ENCODE measurements around the gene PRR29. TPM values are rescaled to one million over a fixed set of nuclear protein-coding genes. Genes with fewer than 3 reads are reported as not detected.

The PRR29 gene
- total RNA-seq, 1 donor from 2014 or later, result not detected

DNA sequence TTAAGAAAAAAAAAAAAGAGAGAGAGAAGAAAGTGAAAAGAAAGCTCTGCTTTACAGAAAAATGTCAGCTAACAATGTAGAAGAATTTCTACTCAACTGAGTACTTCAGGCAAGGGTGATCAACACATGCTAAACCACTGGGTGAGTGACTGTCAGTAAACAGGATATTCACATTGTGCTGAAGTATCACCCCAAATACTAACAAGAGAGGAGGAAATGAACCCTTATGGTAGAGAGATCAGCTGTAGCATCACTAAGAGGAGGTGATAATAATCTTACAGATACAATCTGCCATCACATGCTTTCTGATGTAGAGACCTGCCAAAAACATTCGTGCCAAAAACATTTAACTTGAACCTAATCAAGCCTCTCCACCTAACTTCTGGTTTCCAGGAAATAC, 53.0 kb downstream of the PRR29 start:
- Mint-ChIP-seq H3K4me1 (peaks cover 12% of the 10 kb centered on the region), H3K9me3 (no peaks in the 10 kb centered on the region), H3K27ac (no peak overlapping the region), H3K4me3 (no peak overlapping the region), H3K36me3 (ENCODE audit: low read depth) (peaks cover 27% of the 10 kb centered on the region), H3K27me3 (no peaks in the 10 kb centered on the region)
- CTCF ChIA-PET, result interaction anchor here (1.5 kb wide), 1 partner anchor 82 kb away, joined by 6 read pairs; no protein-coding TSS in a partner anchor
- intact Hi-C loops (cut with micrococcal nuclease), result no loop called here
- ATAC-seq (ENCODE audit: low read depth) (no peak), DNase-seq (no peak)
- TF ChIP-seq, protein P1, sequence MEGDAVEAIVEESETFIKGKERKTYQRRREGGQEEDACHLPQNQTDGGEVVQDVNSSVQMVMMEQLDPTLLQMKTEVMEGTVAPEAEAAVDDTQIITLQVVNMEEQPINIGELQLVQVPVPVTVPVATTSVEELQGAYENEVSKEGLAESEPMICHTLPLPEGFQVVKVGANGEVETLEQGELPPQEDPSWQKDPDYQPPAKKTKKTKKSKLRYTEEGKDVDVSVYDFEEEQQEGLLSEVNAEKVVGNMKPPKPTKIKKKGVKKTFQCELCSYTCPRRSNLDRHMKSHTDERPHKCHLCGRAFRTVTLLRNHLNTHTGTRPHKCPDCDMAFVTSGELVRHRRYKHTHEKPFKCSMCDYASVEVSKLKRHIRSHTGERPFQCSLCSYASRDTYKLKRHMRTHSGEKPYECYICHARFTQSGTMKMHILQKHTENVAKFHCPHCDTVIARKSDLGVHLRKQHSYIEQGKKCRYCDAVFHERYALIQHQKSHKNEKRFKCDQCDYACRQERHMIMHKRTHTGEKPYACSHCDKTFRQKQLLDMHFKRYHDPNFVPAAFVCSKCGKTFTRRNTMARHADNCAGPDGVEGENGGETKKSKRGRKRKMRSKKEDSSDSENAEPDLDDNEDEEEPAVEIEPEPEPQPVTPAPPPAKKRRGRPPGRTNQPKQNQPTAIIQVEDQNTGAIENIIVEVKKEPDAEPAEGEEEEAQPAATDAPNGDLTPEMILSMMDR (IDR thresholded peaks at IDR 0.05), result no peak
- POLR2A ChIA-PET, result interaction anchor here (0.9 kb wide), 1 partner anchor 34 kb away, joined by 4 read pairs; no protein-coding TSS in a partner anchor

DNA sequence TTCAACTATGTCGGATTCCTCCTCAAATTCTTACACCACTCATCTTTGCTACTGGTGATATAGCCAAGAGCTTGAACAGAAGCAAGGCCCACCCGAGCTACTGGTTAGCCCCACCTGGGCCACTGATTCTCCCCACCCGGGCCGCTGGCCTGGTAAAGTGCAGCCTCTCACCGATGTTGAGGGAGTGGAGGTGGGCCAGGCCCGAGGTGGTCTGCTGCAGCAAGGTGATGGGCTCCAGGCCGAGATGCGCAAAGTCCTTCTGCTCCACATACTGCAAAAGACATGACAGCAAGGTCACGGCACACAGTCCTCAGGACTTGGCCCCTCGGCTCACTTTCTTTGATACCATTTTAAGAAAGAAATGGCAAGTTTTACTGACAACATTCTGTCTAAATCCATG, 55.0 kb downstream of the PRR29 start:
- ChIA-PET CTCF (interaction anchor here (0.6 to 1.5 kb wide), 3 partner anchors 24 to 81 kb away, joined by 3 to 5 read pairs (median 3); no protein-coding TSS in a partner anchor), POLR2A (interaction anchor here (0.7 kb wide), 2 partner anchors 9 to 503 kb away, joined by 3 read pairs; partner anchors contain the start of gene DCAF7)
- no peak for ATAC-seq (ENCODE audit: low read depth)
- DNase-seq, result no peak
- Mint-ChIP-seq H3K27ac (no peak overlapping the region), H3K36me3 (ENCODE audit: low read depth) (peaks cover 19% of the 10 kb centered on the region), H3K4me1 (peaks cover 21% of the 10 kb centered on the region), H3K9me3 (no peaks in the 10 kb centered on the region), H3K27me3 (no peaks in the 10 kb centered on the region), H3K4me3 (no peak overlapping the region)
- TF ChIP-seq, protein P1 (IDR thresholded peaks at IDR 0.05), result no peak
- intact Hi-C loops (cut with micrococcal nuclease), result no loop called here

Other genes with a start within 250 kb of the PRR29 start
- gene CCDC47, start 224.8 kb upstream of the PRR29 start, total RNA-seq, result 41.4 and 47.6 TPM in 2 replicates
- 132 and 160 TPM in 2 replicates for gene DDX42, start 224.2 kb upstream of the PRR29 start, total RNA-seq
- gene PSMC5, start 170.9 kb upstream of the PRR29 start, total RNA-seq, result 157 TPM in 2 replicates
- 82.0 and 85.1 TPM in 2 replicates for gene FTSJ3, start 170.7 kb upstream of the PRR29 start, total RNA-seq
- gene SMARCD2, start 155.7 kb upstream of the PRR29 start, total RNA-seq, result 114 and 117 TPM in 2 replicates
- gene CSH2, start 124.7 kb upstream of the PRR29 start, total RNA-seq, result not detected in 2 replicates
- not detected in 2 replicates for gene GH2, start 116.4 kb upstream of the PRR29 start, total RNA-seq
- gene CSH1, start 101.8 kb upstream of the PRR29 start, total RNA-seq, result not detected in 2 replicates
- gene CSHL1, start 87.1 kb upstream of the PRR29 start, total RNA-seq, result not detected in 2 replicates
- 0.27 TPM in 1 of 2 replicates, not detected in the other for gene GH1, start 79.5 kb upstream of the PRR29 start, total RNA-seq
- gene CD79B, start 66.0 kb upstream of the PRR29 start, total RNA-seq, result 706 and 757 TPM in 2 replicates
- 0.49 and 0.78 TPM in 2 replicates for gene SCN4A, start 25.4 kb upstream of the PRR29 start, total RNA-seq
- 44.5 and 44.7 TPM in 2 replicates for gene ICAM2, start 22.3 kb downstream of the PRR29 start, total RNA-seq
- gene ERN1, start 131.8 kb downstream of the PRR29 start, total RNA-seq, result 11.9 and 12.9 TPM in 2 replicates

All from activated B cell treated with CpG ODN at 0.5 μM for 24 hours (primary cell).